HepG2 (cell line): ENCODE results near the gene UBXN2A. TPM values are rescaled to one million over a fixed set of nuclear protein-coding genes. Genes with fewer than 3 reads are reported as not detected.

Experiments
- CBX1 ChIP-seq: IDR thresholded peaks from one replicate; pipeline ENCODE4 v1.6.1; 2016; ENCODE audit warnings: antibody characterized with exemption, low read depth
- ELF1 ChIP-seq: sonication (generic); formaldehyde crosslinking; IDR thresholded peaks from 2 replicates; pipeline ENCODE4 v1.4.0; 2020; ENCODE audit warnings: missing genetic modification reagents
- FOXC1 ChIP-seq: sonication (generic); formaldehyde crosslinking; IDR thresholded peaks from 2 replicates; pipeline ENCODE4 v1.8.0; 2022; ENCODE audit warnings: mild to moderate bottlenecking, missing genetic modification reagents, borderline replicate concordance
- GTF3A ChIP-seq: sonication (generic); formaldehyde crosslinking; conservative IDR thresholded peaks from 2 replicates; pipeline ENCODE4 v1.4.0; 2020; ENCODE audit warnings: mild to moderate bottlenecking, missing genetic modification reagents
- HDAC1 ChIP-seq: sonication (generic); formaldehyde crosslinking; IDR thresholded peaks from 2 replicates; pipeline ENCODE4 v1.5.1; 2020; ENCODE audit warnings: mild to moderate bottlenecking, missing genetic modification reagents
- KDM3A ChIP-seq: IDR thresholded peaks from 2 replicates; pipeline ENCODE4 v1.6.1; 2018; ENCODE audit warnings: low read depth, missing compliant biosample characterization
- NFRKB ChIP-seq: fragments of 450-650 bp; IDR thresholded peaks from 2 replicates; pipeline ENCODE4 v1.6.1; 2017
- RBFOX2 ChIP-seq: fragments of 200-400 bp; formaldehyde crosslinking; IDR thresholded peaks from 2 replicates; pipeline ENCODE4 v1.6.1; 2017; ENCODE audit warnings: low read depth, mild to moderate bottlenecking, low read length
- RXRB ChIP-seq: IDR thresholded peaks from 2 replicates; pipeline ENCODE4 v1.6.1; 2016; ENCODE audit warnings: borderline replicate concordance, missing genetic modification reagents, missing compliant biosample characterization
- SALL1 ChIP-seq: sonication (generic); formaldehyde crosslinking; IDR thresholded peaks from 2 replicates; pipeline ENCODE4 v1.8.0; 2022; ENCODE audit warnings: mild to moderate bottlenecking, missing genetic modification reagents
- TBP ChIP-seq: sonication (generic); formaldehyde crosslinking; IDR thresholded peaks from 2 replicates; pipeline ENCODE4 v1.5.0; 2020; ENCODE audit warnings: missing genetic modification reagents
- TGIF2 ChIP-seq: IDR thresholded peaks from 2 replicates; pipeline ENCODE4 v1.6.1; 2016; ENCODE audit warnings: control low read depth, missing compliant biosample characterization
- ZNF121 ChIP-seq: sonication (generic); formaldehyde crosslinking; IDR thresholded peaks from 2 replicates; pipeline ENCODE4 v1.5.0; 2020; ENCODE audit warnings: mild to moderate bottlenecking, missing genetic modification reagents
- ZNF441 ChIP-seq: sonication (generic); formaldehyde crosslinking; IDR thresholded peaks from 2 replicates; pipeline ENCODE4 v1.7.0; 2021; ENCODE audit warnings: missing genetic modification reagents, borderline replicate concordance
- ZNF557 ChIP-seq: sonication (generic); formaldehyde crosslinking; IDR thresholded peaks from 2 replicates; pipeline ENCODE4 v1.4.0; 2020; ENCODE audit warnings: missing genetic modification reagents
- ZNF790 ChIP-seq: sonication (generic); formaldehyde crosslinking; IDR thresholded peaks from 2 replicates; pipeline ENCODE4 v1.8.0; 2022; ENCODE audit warnings: missing genetic modification reagents, mild to moderate bottlenecking, borderline replicate concordance
- ZSCAN25 ChIP-seq: sonication (generic); formaldehyde crosslinking; IDR thresholded peaks from 2 replicates; pipeline ENCODE4 v1.8.0; 2022; ENCODE audit warnings: mild to moderate bottlenecking, missing genetic modification reagents
- polyA plus RNA-seq, 8 experiments: library from polyadenylated mRNA; depleted of rRNA in 3 of 8; stranded (reverse) in 7 of 8; unstranded in 1 of 8; fragments of >200 nt; fragmentation: Illumina TruSeq in 4 of 8; extraction: Trizol in 4 of 8; gene quantifications; 2 replicates each; pipeline versions ENCODE4 v1.2.1 to v1.2.3, GENCODE V29; 2011 to 2016; ENCODE audit warnings: low read depth in 4 of 8, missing spikeins in 1 of 8, mixed read lengths in 1 of 8; ENCODE audit not compliant: insufficient read depth in 1 of 8
- total RNA-seq, 5 experiments: library from RNA; depleted of rRNA; stranded (reverse); fragments of >200 nt; fragmentation: Illumina TruSeq; extraction: Trizol; gene quantifications; 2 replicates each; pipeline ENCODE4 v1.2.3, GENCODE V29; 2016; ENCODE audit warnings: low read depth in 1 of 5
- TF ChIP-seq, protein P1 (sequence below): IDR thresholded peaks from 2 replicates; pipeline ENCODE4 v1.6.1; 2016; ENCODE audit warnings: missing genetic modification reagents, missing compliant biosample characterization
- TF ChIP-seq, protein P2 (sequence below): sonication (generic); formaldehyde crosslinking; IDR thresholded peaks from 2 replicates; pipeline ENCODE4 v1.9.0; 2021; ENCODE audit warnings: missing genetic modification reagents, mild to moderate bottlenecking, borderline replicate concordance
- TF ChIP-seq, protein P3 (sequence below): sonication (generic); formaldehyde crosslinking; IDR thresholded peaks from 2 replicates; pipeline ENCODE4 v1.8.0; 2022; ENCODE audit warnings: missing genetic modification reagents, mild to moderate bottlenecking, moderate library complexity, borderline replicate concordance
- TF ChIP-seq, protein P4 (sequence below): sonication (generic); formaldehyde crosslinking; IDR thresholded peaks from 2 replicates; pipeline ENCODE4 v1.4.0; 2020; ENCODE audit warnings: mild to moderate bottlenecking, missing genetic modification reagents

Gene UBXN2A
- total and polyA plus RNA-seq, 2 of the 13 experiments (the other 11 are each of a cell fraction or from before 2014, with no cell fraction given) = 8.3 to 20.9 TPM

DNA sequence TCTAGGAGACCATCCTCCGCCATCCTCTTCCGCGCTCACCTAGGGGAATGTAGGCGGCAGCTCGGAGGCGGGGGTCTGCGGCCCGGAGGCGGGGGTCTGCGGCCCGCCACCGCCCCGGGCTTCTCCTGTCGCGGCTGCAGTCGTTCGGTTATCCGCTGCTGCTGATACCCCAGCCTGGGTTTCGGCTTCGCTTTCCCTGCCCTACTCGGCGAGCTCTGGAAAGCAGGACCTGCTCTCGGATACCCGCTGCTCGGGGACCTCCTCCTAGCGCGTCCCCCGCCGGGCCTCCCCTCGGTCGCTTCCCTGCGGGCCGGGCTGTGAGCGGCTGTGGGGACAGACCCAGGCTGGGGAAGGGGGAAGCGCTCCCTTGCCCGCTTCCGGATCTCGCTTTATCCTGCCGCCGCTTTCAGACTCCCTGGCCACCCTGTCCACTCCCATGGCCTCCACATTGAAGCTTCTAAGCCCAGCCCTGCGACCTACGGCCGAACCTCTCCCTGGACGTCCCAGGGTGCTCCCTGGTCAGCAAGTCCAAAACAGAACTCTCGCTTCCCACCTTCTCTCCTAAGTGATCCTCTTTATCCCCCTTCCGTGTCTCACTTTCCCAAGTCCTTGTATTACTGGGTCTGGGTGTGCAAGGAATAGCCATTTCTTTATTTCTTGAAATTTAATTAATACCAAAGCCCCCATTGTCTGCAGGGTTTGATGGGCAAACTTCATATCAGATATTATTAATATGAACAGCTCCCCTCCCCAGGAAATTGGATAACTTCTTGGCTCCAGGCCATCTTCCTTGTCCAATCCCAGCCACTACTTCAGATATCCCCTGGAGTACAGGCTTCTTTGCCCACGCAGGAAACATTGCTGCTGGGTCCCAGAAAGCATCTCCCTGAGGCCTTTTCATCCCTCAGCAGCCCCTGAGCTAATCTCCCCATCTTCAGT lies 110.0 kb downstream of the UBXN2A start (continued):
- TF ChIP-seq, protein P1, sequence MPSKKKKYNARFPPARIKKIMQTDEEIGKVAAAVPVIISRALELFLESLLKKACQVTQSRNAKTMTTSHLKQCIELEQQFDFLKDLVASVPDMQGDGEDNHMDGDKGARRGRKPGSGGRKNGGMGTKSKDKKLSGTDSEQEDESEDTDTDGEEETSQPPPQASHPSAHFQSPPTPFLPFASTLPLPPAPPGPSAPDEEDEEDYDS (CRISPR knock-in tag) = peak; percentile 41; the same call in 1 of the 2 replicates
- TF ChIP-seq ZNF441 (CRISPR knock-in tag) (no peak), KDM3A (CRISPR knock-in tag) (peak; percentile 49; the same call in 1 of the 2 replicates), NFRKB (no peak), RXRB (CRISPR knock-in tag) (no peak; the same call in 1 of the 2 replicates), TGIF2 (CRISPR knock-in tag) (no peak), GTF3A (0 out of 2 replicates have a peak, but pooled peaks have one; percentile 29), CBX1 (no peak), FOXC1 (CRISPR knock-in tag) (no peak), ZNF121 (no peak), TBP (0 out of 2 replicates have a peak, but pooled peaks have one; percentile 45), ELF1 (CRISPR knock-in tag) (no peak; the same call in 1 of the 2 replicates), ZSCAN25 (CRISPR knock-in tag) (peak; percentile 15; the same call in 1 of the 2 replicates), SALL1 (CRISPR knock-in tag) (peak; percentile 41), ZNF557 (CRISPR knock-in tag) (no peak), RBFOX2 (peak; percentile 60; the same call in 1 of the 2 replicates), HDAC1 (CRISPR knock-in tag) (peak; percentile 46; the same call in 1 of the 2 replicates), ZNF790 (CRISPR knock-in tag) (no peak)
- TF ChIP-seq, protein P2, sequence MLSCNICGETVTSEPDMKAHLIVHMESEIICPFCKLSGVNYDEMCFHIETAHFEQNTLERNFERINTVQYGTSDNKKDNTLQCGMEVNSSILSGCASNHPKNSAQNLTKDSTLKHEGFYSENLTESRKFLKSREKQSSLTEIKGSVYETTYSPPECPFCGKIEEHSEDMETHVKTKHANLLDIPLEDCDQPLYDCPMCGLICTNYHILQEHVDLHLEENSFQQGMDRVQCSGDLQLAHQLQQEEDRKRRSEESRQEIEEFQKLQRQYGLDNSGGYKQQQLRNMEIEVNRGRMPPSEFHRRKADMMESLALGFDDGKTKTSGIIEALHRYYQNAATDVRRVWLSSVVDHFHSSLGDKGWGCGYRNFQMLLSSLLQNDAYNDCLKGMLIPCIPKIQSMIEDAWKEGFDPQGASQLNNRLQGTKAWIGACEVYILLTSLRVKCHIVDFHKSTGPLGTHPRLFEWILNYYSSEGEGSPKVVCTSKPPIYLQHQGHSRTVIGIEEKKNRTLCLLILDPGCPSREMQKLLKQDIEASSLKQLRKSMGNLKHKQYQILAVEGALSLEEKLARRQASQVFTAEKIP (CRISPR knock-in tag) = no peak
- TF ChIP-seq, protein P3, sequence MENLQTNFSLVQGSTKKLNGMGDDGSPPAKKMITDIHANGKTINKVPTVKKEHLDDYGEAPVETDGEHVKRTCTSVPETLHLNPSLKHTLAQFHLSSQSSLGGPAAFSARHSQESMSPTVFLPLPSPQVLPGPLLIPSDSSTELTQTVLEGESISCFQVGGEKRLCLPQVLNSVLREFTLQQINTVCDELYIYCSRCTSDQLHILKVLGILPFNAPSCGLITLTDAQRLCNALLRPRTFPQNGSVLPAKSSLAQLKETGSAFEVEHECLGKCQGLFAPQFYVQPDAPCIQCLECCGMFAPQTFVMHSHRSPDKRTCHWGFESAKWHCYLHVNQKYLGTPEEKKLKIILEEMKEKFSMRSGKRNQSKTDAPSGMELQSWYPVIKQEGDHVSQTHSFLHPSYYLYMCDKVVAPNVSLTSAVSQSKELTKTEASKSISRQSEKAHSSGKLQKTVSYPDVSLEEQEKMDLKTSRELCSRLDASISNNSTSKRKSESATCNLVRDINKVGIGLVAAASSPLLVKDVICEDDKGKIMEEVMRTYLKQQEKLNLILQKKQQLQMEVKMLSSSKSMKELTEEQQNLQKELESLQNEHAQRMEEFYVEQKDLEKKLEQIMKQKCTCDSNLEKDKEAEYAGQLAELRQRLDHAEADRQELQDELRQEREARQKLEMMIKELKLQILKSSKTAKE (CRISPR knock-in tag) = peak; percentile 54; the same call in 1 of the 2 replicates
- TF ChIP-seq, protein P4, sequence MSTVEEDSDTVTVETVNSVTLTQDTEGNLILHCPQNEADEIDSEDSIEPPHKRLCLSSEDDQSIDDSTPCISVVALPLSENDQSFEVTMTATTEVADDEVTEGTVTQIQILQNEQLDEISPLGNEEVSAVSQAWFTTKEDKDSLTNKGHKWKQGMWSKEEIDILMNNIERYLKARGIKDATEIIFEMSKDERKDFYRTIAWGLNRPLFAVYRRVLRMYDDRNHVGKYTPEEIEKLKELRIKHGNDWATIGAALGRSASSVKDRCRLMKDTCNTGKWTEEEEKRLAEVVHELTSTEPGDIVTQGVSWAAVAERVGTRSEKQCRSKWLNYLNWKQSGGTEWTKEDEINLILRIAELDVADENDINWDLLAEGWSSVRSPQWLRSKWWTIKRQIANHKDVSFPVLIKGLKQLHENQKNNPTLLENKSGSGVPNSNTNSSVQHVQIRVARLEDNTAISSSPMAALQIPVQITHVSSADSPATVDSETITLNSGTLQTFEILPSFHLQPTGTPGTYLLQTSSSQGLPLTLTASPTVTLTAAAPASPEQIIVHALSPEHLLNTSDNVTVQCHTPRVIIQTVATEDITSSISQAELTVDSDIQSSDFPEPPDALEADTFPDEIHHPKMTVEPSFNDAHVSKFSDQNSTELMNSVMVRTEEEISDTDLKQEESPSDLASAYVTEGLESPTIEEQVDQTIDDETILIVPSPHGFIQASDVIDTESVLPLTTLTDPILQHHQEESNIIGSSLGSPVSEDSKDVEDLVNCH = no peak
